Activated B cell treated with CpG ODN at 0.5 μM for 24 hours (primary cell): ENCODE measurements around the gene TGM2. TPM values are rescaled to one million over a fixed set of nuclear protein-coding genes. Genes with fewer than 3 reads are reported as not detected.

Experiments
- ATAC-seq: fragments of 200-7000 bp; cut with Tn5 transposase; one replicate; pipeline ENCODE4 v1.10.0; 2021; ENCODE audit warnings: low read depth, mild to moderate bottlenecking, moderate library complexity
- CTCF ChIA-PET: fragments of 350-600 bp; sonication (Branson Sonifier 250); formaldehyde crosslinking; loops from one replicate; lab custom pipeline; 2021; ENCODE audit warnings: antibody characterized with exemption; lab: Charles Lee
- POLR2A ChIA-PET: fragments of 350-600 bp; sonication (Branson Sonifier 250); formaldehyde crosslinking; loops from one replicate; lab custom pipeline; 2021; ENCODE audit warnings: antibody characterized with exemption; lab: Charles Lee
- DNase-seq: peaks from one replicate; pipeline ENCODE4 v3.0.0; 2022
- H3K27ac Mint-ChIP-seq: one replicate; pipeline ENCODE4 v1.8.0; 2020; ENCODE audit warnings: mixed read lengths
- H3K27me3 Mint-ChIP-seq: one replicate; pipeline ENCODE4 v1.8.0; 2021; ENCODE audit warnings: mixed read lengths
- H3K36me3 Mint-ChIP-seq: one replicate; pipeline ENCODE4 v1.8.0; 2021; ENCODE audit warnings: low read depth, mixed read lengths
- H3K4me1 Mint-ChIP-seq: one replicate; pipeline ENCODE4 v1.8.0; 2021; ENCODE audit warnings: mixed read lengths
- H3K4me3 Mint-ChIP-seq: one replicate; pipeline ENCODE4 v1.8.0; 2020; ENCODE audit warnings: mild to moderate bottlenecking, mixed read lengths
- H3K9me3 Mint-ChIP-seq: one replicate; pipeline ENCODE4 v1.8.0; 2020; ENCODE audit warnings: mixed read lengths
- CTCF ChIP-seq: fragments of 200-600 bp; IDR thresholded peaks from one replicate; pipeline ENCODE4 v1.8.0; 2022; ENCODE audit warnings: antibody characterized with exemption, mild to moderate bottlenecking
- intact Hi-C: fragments of 100-400 bp; cut with micrococcal nuclease; formaldehyde crosslinking; loops from one replicate; pipeline ENCODE4 v1.15.1; 2024
- total RNA-seq: library from RNA; stranded (reverse); gene quantifications from 2 replicates; pipeline ENCODE4 v1.2.3, GENCODE V29; 2022

TGM2 gene
- total RNA-seq, 1 donor from 2014 or later, result 22.9 TPM

DNA sequence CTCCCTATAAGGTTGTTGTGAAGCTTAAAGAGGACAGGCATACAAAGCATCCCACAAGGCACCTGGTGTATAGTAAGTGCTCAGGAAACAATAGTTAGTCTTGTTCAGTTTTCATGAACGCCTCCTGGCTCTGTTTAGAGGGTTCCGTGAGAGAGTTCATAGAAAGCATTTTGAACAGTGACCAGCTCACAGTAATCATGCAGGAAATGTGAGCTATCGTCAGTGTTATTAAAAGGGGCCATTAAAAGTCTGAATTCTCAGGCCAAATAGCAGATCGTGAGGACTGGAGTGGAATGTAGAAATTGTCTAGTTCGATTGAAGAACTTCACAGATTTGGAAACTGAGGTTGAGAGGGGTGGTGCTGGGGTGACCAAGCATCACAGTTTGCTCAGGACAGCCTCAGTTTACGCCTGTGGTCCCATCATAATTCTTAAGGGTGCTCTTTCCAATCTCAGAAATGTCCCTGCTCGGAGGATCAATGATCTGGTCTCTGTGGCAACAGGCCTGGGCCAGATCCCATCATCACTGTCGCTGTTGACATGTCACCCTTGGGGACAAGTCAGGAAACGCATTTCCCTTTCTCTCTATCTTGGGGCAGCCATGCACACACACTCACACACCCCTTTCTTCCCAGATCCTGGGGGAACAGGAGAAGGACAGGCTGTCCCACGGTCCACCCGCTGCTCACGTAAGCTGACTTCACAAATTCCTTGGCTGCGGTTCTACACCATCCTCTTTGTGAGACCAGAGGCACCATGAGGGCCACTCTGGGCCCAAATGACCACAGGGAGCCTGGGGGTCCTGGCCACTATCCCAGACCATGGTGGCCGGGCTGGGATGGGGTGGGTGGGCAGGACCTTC is 7.2 kb downstream of the TGM2 start:
- Mint-ChIP-seq H3K9me3 (no peaks in the 10 kb centered on the region), H3K27ac (no peak overlapping the region), H3K36me3 (no peaks in the 10 kb centered on the region), H3K27me3 (no peaks in the 10 kb centered on the region), H3K4me3 (no peak overlapping the region), H3K4me1 (peaks cover 10% of the 10 kb centered on the region)
- TF ChIP-seq CTCF, result no peak
- ATAC-seq (no peak), DNase-seq (no peak)
- CTCF ChIA-PET, result interaction anchor here (0.9 kb wide), 1 partner anchor 84 kb away, joined by 3 read pairs; no protein-coding TSS in a partner anchor
- POLR2A ChIA-PET, result interaction anchor here (0.7 kb wide), 2 partner anchors 8 to 277 kb away, joined by 3 to 5 read pairs; partner anchors contain the start of gene SNHG17
- intact Hi-C loops, result no loop called here

GRCh38 chr20:38156888-38157634 is 8.0 kb downstream of the TGM2 start:
- Mint-ChIP-seq H3K4me1 (peaks cover 18% of the 10 kb centered on the region), H3K4me3 (no peak overlapping the region), H3K36me3 (no peaks in the 10 kb centered on the region), H3K27ac (no peak overlapping the region), H3K9me3 (no peaks in the 10 kb centered on the region), H3K27me3 (no peaks in the 10 kb centered on the region)
- DNase-seq (no peak), ATAC-seq (no peak)
- POLR2A ChIA-PET, result interaction anchor here (0.7 kb wide), 2 partner anchors 8 to 278 kb away, joined by 3 to 5 read pairs; partner anchors contain the start of gene SNHG17
- TF ChIP-seq CTCF, result no peak
- intact Hi-C loops, result no loop called here
- CTCF ChIA-PET, result interaction anchor here (0.9 kb wide), 1 partner anchor 84 kb away, joined by 3 read pairs; no protein-coding TSS in a partner anchor

DNA sequence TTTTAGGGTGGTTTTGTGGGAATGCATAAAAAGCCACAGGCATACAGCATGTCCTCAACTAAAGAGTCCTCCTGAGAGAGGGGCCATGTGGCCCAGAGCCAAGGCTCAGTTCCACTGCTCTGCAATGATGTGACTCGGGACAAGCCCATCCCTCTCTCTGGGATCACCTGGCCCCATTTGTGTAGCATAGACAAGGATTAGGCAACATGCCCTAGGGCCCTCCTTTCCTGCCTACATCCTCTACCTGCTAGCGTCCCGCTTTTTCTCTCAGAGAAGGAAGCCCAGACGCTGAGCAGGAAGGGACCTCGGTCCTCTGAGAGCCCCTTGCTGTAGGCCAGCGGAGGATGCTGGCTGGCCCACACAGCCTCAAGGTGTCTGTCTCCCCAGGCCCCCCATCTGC is 8.8 kb downstream of the TGM2 start:
- Mint-ChIP-seq H3K4me3 (no peak overlapping the region), H3K27me3 (no peaks in the 10 kb centered on the region), H3K4me1 (peaks cover 26% of the 10 kb centered on the region), H3K36me3 (no peaks in the 10 kb centered on the region), H3K27ac (no peak overlapping the region), H3K9me3 (no peaks in the 10 kb centered on the region)
- ATAC-seq, result no peak
- ChIA-PET POLR2A (no interaction called here), CTCF (no interaction called here)
- no peak for DNase-seq
- no peak for TF ChIP-seq CTCF
- intact Hi-C loops, result no loop called here

- Mint-ChIP-seq H3K36me3 (no peaks in the 10 kb centered on the region), H3K9me3 (no peaks in the 10 kb centered on the region), H3K4me1 (peaks cover 26% of the 10 kb centered on the region), H3K27ac (no peak overlapping the region), H3K27me3 (no peaks in the 10 kb centered on the region), H3K4me3 (no peak overlapping the region)
- DNase-seq (no peak), ATAC-seq (no peak)
- ChIA-PET POLR2A (no interaction called here), CTCF (no interaction called here)
- intact Hi-C loops, result no loop called here
- no peak for TF ChIP-seq CTCF
Observed at GRCh38 chr20:38155811-38156210, 9.3 kb downstream of the TGM2 start.

- H3K9me3 Mint-ChIP-seq, result no peaks in the 10 kb centered on the region
- no peak overlapping the region for H3K4me3 Mint-ChIP-seq
- no peak for TF ChIP-seq CTCF
- H3K4me1 Mint-ChIP-seq, result peaks cover 26% of the 10 kb centered on the region
- intact Hi-C loops, result no loop called here
- CTCF ChIA-PET, result interaction anchor here (0.9 kb wide), 1 partner anchor 95 kb away, joined by 3 read pairs; no protein-coding TSS in a partner anchor
- POLR2A ChIA-PET, result interaction anchor here (0.6 kb wide), 2 partner anchors 48 to 76 kb away, joined by 3 to 4 read pairs; no protein-coding TSS in a partner anchor
- peaks cover 2% of the 10 kb centered on the region for H3K36me3 Mint-ChIP-seq
- DNase-seq (no peak), ATAC-seq (no peak)
- H3K27me3 Mint-ChIP-seq, result no peaks in the 10 kb centered on the region
- no peak overlapping the region for H3K27ac Mint-ChIP-seq
Observed at GRCh38 chr20:38153401-38153800, 11.7 kb downstream of the TGM2 start.
